HG03064 (cell line): ENCODE data around the gene ATP6V0E1.
"Not testable (repeated sequence)": the region's sequence is repeated elsewhere in the genome, so short reads cannot be mapped to it uniquely, and the experiment has no call there.

ENCODE experiments used
- ATAC-seq: cut with Tn5 transposase; IDR thresholded peaks from one replicate; pipeline ENCODE4 v1.9.1; 2021; ENCODE audit warnings: low read depth; ENCODE audit not compliant: unreplicated experiment

ATP6V0E1 gene

DNA sequence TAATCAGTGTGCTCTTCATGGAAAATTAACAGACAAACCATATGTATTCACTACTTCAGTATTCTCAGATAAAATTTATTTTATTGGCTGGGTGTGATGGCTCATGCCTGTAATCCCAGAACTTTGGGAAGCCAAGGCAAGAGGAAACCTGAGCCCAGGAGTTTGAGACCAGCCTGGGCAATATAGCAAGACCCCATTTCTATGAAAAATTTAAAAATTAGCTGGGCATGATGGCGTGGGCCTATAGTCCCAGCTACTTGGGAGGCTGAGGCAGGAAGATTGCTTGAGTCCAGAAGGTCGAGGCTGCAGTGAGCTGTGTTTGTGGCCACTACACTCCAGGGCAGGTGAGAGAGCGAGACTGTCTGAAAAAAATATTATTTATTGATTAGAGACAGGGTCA, 49.2 kb downstream of the ATP6V0E1 start:
- ATAC-seq, result no peak

DNA sequence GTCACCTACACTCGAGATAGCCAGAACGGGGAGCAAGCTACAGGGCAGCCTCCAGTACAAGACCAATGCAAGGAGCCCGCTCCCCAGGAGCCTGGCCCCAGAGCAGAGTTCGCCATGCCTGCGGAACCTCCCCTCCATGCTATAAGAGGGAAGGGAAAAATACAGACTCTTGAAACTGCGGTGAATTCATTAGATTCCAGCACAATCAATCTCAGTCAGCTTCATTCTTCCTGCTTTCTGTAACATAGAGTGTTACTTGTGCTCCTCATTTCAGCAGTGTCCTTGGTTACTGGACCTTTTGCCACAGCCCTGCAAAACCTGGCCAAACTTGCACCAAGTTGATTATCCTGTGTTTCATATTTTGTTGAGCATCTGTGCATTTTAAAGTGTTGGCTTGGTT, 50.4 kb downstream of the ATP6V0E1 start:
- ATAC-seq, result no peak

DNA sequence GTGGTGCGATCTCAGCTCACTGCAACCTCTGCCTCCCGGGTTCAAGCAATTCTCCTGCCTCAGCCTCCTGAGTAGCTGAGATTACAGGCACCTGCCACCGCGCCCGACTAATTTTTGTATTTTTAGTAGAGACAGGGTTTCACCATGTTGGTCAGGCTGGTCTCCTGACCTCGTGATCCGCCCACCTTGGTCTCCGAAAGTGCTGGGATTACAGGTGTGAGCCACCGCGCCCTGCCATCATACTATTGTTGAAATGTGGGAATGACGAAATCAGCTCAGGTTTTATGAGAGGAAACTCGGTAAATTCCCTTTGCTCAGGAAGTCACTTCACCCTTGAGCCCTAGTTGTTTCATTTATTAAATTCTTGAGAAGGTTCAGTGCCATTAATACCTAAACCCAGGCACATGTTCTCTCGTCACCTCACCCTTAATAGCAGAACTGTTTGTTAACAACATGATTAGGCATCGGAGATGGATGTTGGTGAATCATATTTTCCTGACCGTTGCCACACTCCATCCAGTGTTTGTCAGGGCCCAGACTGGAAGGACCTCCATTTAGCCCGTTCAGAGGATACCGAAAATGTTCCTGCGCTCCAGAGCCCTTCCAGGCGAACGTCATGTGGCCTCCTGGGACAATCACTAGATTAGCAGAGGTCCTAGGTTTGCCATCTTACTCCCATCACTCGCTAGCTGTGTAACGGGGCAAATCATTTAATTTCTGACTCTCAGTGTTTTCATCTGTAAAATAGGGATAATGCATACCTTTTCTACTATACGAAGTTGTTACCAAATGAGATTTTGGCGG, 52.5 kb downstream of the ATP6V0E1 start:
- peak; percentile 53 for ATAC-seq

DNA sequence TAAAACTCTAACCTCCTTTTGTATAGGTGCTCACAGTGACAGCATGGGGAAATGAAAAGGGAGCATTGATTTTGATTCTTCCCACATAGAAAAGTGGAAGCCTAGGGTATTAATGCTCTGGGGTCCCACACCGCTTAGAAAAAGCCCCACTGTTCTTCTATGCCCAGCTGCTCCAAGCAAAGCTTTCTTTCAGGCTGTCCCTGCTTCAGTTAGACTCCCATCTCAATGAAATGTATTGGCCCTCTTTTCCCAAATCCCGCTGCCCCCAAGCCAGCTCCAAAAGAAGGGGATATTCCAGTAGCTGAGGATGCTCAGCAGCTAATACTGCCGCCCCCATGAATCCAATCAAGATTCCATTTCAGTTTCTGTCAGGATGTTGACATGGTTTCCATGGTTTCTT, 55.6 kb downstream of the ATP6V0E1 start:
- no peak for ATAC-seq

DNA sequence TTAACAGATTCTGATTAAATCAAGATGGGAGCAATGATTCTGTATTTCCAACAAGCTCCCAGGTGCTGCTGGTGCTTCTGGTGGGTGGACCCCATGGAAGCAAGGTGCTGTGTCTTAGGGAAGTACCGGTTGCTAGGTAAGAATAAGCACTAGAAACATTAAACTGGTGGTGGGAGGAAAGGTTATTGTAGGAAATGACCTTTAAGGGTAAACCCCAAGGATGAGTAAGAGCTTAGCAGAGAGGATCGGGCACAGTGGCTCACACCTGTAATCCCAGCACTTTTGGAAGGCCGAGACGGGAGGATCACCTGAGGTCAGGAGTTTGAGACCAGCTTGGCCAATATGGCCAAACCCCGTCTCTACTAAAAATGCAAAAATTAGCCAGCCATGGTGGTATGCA, 56.4 kb downstream of the ATP6V0E1 start:
- ATAC-seq, result no peak

DNA sequence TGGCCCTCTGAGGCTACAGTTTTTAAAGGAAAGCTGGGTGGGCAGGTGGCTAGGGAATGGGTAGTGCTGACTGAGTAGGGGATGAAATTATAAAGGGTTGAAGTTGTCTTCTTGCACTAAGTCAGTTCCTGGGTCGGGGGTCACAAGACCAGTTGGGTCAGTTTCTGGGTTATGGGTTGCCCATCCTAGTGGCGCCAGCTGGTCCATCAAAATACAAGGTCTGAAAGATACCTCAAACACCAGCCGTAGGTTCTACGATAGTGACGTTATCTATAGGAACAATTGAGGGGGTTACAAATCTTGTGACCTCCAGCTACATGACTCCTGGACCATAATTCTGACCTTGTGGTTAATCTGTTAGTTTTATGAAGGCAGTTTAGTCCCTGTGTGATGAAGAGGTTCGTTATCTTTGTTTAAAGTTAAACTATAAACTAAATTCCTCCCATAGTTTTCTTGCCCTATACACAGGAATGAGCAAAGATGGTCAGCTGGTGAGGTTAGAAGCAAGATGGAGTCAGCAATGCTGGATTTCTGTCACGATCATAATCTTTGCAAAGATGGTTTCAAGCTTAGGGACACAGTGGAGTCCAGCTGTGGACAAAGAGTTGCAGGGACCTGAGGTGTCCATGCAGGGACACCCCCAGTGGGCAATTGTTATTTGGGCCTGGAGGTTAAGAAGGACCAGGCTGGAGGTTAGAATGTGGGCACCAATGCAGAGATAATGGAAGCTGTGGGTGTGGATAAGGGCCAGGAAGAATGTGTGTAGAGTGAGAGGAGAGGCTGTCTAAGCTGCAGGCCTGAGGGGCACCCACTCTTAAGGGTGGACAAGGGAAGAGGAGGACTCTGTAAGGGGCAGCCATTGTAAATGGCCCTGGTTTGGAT, 58.6 kb downstream of the ATP6V0E1 start:
- ATAC-seq, result no peak

DNA sequence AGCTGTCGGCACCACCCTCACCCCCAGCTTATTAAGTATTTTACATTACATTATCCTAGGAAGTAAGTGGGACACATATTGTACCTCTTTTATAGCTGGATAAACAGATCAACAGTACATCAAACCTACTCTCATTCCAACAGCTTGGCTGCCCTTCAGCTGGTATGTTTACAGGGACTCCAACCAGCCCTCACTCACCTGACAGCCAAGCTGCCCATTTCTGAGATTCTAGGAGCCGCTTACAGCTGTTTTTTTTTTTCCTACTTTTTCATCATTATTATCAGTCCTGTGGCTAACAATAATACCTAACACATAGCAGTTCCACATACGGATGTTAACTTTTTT, 59.2 kb downstream of the ATP6V0E1 start:
- no peak for ATAC-seq

DNA sequence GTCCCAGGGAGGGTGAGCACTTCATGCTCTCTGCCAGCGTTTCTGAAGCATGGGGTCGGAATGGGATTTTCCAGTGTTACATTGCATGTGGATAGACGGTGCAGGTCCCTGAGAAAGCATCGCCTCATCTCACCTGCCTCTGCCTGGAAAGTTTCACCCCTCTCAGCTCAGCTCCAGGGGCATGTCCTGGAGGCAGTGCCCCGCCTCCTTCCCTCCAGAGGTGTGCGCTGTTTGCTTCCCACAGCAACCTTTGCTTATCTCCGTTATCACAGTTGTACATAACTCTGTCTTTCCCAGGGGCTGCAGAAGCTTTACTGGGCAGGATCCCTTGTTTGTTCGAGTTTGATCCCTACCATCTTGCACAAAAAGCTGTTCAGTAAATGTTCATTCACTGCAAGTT, 61.9 kb downstream of the ATP6V0E1 start:
- no peak for ATAC-seq

DNA sequence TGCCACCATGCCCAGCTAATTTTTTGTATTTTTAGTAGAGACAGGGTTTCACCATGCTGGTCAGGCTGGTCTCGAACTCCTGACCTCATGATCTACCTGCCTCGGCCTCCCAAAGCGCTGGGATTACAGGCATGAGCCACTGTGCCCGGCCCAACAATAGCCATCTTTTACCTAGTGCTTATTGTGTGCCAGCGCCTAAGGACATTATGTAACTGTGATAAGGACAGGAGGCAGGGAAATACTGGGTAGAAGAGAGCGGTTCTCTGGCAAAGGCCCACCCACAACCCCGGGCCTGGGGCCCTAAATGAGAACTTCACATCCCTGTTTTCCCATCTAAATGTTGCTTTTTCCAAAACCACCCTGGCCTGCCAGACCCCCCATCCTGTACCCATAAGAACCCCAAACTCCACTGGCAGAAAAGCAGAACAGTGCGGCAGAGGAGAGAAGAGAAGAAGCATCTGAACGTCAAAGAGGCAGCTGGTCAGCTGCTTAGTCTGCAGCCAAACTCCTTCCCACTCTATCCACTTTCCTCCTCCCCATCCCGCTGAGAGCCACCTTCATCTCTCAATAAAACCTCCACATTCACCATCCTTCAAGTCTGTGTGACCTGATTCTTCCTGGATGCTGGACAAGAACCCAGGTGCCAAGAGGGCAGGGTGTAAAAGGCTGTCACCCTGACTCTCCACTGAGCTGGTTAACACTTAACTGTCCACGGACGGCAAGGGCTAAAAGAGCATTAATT, 63.7 kb downstream of the ATP6V0E1 start:
- ATAC-seq, result not testable (repeated sequence)

DNA sequence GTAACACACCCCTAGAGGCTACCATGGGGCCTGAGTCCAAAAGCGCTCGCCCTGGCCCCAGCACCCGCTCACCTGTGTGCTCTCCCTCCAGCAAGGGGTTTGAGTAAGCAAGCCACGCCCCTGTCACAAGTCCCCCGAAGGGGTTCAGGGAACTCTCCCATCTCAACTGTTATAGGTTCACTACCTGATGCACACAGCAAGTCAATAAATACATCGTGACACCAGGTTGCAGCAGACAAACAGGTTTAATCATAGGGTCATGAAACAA, 64.2 kb downstream of the ATP6V0E1 start:
- no peak for ATAC-seq

DNA sequence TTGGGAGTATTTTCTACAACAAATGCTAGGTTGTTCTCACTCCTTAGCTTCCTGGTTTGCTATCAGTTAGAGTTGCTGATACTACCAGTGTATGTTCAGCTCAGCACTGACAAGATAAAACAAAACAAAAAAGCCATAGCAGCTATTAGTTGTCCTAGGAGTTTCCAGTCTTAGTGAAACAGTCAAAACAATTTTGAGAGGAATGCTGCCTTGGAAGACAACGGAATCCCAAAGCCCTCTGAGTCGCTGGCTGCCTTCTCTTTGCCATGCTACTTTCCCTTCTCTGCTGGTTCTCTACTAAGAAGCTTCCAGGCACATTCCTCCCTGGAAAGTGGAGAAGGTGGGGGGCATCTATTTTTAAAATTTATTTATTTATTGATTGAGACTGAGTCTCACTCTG, 67.2 kb downstream of the ATP6V0E1 start:
- no peak for ATAC-seq

DNA sequence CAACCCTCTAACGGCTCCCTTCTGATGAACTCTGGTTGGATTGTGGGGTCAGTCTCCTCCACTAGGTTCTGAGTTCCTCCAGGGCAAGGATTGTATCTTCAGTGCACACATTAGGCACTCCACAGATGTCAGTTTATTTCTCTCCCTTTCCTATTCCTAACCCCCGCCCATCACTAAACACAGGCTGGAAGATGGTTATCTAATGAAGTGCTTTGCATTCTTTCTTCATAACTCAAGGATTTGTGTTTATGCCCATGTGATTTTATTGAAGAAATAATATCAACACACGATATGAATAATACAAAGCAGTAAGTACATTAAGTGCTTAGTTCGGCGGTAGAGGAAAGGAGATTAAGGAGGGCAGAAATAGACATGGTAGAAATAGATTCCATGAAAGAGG, 68.2 kb downstream of the ATP6V0E1 start:
- no peak for ATAC-seq

DNA sequence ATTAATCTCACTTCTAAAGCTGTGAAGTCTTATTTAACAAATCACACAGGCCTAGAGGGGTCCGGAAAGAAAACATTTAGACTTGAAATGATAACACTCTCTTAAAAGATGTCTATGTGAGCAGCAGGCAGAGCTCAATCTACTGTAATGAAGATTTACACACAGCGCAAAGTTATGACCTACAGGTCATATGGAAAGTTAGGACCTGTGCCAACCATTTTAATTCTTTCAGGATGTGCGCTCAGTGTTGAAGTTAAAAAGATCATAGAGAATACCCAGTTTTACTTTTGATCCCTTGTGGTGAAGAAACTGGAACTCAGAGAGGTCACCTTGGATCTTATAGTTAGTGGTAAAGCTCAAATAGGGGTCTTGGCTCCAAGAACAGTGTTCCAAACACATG, 69.5 kb downstream of the ATP6V0E1 start:
- ATAC-seq, result no peak

DNA sequence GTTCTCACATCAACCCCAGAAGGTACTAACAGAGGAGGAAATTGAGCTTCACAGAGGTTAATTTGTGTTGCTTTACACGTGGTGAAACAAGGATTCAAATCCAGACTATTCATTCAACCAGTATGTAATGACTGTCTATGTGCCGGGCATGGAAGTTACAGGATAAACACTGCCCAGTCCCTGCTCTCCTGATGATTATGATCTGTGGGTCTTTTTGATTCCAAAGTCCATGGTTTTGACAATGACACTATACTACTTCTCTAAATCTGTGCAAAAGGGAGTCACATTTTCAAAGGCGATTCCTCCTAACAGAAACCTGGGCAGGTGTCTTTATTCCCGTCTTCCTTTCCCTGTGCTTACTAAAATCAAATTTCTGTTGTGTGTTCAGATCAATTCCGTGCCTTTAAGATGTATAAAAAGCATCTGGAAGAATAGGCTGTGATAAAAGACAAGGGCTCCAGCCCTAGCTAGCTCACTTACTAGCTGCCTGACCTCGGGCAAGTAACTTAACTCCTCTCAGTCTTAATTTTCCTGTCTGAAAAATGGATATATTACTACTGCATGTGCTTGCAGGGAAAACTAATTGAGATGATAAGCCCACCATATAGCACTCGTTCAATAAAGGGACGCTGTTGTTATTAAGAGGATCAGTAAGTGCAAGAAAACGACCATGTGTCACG, 71.6 kb downstream of the ATP6V0E1 start:
- no peak for ATAC-seq

DNA sequence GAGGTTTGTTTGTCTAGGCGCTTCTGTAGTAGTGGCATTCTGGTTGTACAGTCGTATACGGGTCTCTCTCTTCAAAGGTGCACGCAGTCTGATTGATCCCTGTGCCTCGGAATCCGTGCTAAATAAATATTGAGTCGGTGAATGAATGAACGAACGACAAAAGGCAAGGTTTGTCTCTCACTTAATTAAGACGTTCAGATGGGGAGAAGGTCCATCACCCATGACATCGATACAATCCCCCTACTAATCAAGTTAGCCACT, 72.1 kb downstream of the ATP6V0E1 start:
- ATAC-seq, result peak; percentile 2

DNA sequence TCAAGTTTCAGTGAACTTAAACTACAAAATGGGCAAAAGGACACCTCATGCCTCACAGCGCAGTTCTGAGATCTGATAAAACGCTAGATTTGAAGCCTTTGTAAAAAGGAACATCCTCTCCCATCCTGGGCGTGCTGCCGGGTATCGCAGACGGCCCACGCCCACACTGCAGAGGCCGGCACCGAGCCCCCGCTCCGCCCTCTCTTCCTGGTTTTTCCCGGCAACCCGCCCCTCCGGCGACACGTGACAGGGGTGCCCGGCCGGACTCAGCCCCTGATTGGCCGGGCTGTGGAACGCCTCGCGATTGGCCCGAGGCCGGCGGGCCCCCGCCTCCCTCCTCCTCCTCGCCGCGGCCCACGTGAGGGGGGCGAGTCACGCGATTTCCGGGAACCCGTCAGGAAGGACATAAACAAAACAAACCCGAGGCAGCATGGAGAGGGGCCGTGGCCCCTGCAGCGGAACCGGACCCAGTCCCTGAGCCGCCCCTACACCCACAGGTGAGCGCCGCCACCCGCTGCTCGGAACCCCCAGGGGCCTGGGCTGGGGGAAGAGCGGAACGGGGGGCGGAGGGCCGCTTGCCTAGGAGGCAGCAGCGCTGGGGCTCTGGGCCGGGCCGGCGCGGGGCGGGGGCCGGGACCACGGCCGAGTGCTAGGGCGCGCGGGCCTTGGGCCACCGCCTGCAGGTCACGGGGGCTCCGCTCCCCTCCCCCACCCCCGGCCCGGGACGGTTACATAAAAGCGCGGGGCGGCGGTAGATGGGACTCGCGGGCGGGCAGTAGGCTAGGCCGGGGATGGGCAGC, 72.6 kb downstream of the ATP6V0E1 start, which contains the start of gene CREBRF:
Gene CREBRF, plus strand, starts transcription at position 370 of the 800 bp plus-strand sequence. CDS start 24,424 bp downstream, outside the sequence.
- ATAC-seq, result peak; percentile 66

DNA sequence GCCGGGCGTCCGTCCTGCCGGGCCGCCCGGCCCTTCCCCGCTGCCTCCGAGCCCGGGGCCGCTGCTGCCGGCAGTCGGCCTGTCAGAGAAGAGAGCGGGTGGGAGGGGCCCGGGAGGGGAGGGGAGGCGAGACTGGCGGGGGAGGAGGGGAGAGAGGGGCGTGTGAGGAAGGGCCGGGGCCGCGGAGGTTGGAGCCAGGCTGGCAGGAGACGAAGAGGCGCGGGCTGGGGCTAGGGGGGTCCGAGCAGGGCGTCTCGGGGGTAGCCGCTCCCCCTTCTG, 73.2 kb downstream of the ATP6V0E1 start:
- peak; percentile 40 for ATAC-seq

DNA sequence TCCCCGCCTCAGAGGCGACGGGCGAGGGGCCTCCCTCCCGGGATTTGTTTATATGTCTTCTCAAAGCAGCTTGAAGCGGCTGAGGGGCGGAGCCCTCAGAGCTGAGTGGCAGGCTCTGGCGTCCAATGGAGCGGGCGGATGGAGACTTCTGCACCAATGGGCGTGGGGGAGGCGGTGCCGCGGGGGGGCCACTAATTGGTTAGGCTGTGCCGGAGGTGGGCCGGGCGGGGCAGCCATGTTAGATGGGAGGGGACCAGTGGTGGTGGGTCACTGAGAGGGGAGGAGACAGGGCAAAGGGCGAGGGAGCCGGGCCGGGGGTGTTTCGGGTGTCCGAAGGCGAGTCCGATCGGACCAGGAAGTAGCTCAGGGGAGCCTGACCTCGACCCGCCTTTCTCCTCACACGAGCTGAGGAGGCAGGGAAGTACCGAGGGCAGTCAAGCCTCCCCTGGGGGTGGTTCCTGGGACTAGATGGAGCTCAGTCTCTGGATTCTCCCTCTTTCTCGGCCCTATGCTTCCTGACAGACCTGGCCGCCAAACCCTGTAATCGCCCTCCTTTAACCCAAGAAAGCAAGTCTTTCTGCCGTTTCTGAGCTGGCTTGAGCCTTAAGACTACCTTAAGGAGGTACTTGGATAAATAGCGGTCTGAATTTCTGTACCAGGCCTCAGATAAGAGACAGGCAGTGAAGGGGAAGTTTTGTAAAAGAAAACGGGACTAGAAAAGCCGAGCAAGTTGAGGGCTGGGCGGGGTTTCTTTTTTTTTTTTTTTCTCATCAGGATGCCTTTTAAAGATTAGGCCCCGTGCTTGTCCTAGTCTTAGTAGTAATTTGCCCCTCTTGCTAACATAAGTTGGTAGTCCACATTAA, 73.7 kb downstream of the ATP6V0E1 start:
- peak; percentile 71 for ATAC-seq

DNA sequence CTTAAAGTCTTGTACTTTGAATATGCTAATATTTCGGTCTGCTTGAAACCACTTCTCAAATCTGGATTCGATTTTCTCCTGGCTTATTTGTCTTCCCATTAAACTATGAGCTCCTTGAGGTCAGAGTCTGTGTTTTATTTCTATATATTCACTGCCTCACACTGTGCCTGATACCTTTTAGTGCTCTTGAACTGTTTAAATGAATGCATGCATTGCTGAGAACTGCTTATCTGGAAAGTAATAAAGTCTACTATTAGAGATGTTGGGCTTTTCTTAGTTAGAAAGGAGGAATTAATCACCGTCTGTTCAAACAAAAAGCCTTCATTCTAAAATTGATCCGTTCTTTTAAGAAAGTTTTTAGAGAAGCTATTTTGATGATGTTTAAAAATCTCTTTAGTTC, 78.6 kb downstream of the ATP6V0E1 start:
- no peak for ATAC-seq

DNA sequence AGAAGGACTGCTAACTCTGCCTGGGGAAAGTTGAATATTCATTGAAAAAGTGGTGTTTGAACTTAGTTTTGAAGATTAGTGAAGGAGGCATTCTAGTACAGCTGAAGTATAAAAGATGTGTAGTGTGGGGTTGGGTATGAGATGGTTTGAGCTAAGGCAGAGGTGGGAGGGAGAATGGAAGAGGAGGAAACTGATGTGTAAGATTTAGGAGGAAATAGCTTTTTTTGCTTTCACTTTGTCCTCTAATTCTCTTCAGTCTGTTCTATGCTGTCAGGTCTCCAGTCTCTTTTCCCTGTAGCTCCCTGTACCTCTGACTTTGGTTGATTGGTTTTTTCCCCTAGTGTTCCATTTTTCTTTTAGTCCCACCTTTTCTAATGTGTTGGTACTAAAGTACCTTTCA, 81.6 kb downstream of the ATP6V0E1 start:
- no peak for ATAC-seq
